Activated CD8-positive, alpha-beta T cell treated with anti-CD3 and anti-CD28 coated beads, Interleukin-2, amount 10 ng/mL, durations not matched to agents 7 days and 5 days (primary cell): ENCODE measurements around the gene SETD3. TPM values are rescaled to one million over a fixed set of nuclear protein-coding genes. Genes with fewer than 3 reads are reported as not detected.

Source experiments
- ATAC-seq: fragments of 150-1000 bp; cut with Tn5 transposase; one replicate; pipeline ENCODE4 v1.10.0; 2021; ENCODE audit warnings: moderate library complexity
- CTCF ChIA-PET: fragments of 350-600 bp; sonication (Branson Sonifier 250); formaldehyde crosslinking; loops from one replicate; lab custom pipeline; 2021; ENCODE audit warnings: antibody characterized with exemption; lab: Charles Lee
- POLR2A ChIA-PET: fragments of 350-600 bp; sonication (Branson Sonifier 250); formaldehyde crosslinking; loops from one replicate; lab custom pipeline; 2021; ENCODE audit warnings: antibody characterized with exemption; lab: Charles Lee
- DNase-seq: peaks from one replicate; pipeline ENCODE4 v3.0.0-alpha.2; 2020
- H3K27ac Mint-ChIP-seq: one replicate; pipeline ENCODE4 v1.8.0; 2021; ENCODE audit warnings: mild to moderate bottlenecking, mixed read lengths
- H3K27me3 Mint-ChIP-seq: one replicate; pipeline ENCODE4 v1.8.0; 2021; ENCODE audit warnings: low read depth, mixed read lengths
- H3K36me3 Mint-ChIP-seq: one replicate; pipeline ENCODE4 v1.8.0; 2021; ENCODE audit warnings: low read depth, mixed read lengths
- H3K4me1 Mint-ChIP-seq: one replicate; pipeline ENCODE4 v1.8.0; 2021; ENCODE audit warnings: low read depth, mixed read lengths
- H3K4me3 Mint-ChIP-seq: one replicate; pipeline ENCODE4 v1.8.0; 2021; ENCODE audit warnings: mild to moderate bottlenecking, mixed read lengths
- H3K9me3 Mint-ChIP-seq: one replicate; pipeline ENCODE4 v1.8.0; 2022; ENCODE audit warnings: mixed read lengths; ENCODE audit not compliant: insufficient read depth
- total RNA-seq, 2 experiments: library from RNA; stranded (reverse); gene quantifications; one replicate each; pipeline ENCODE4 v1.2.3, GENCODE V29; 2021

The SETD3 gene
- total RNA-seq, 2 experiments from 2014 or later = 65.2 to 66.0 TPM

- Mint-ChIP-seq H3K4me1 (peaks cover 24% of the 10 kb centered on the region), H3K27ac (no peak overlapping the region), H3K4me3 (no peak overlapping the region), H3K27me3 (no peaks in the 10 kb centered on the region), H3K36me3 (peaks cover 35% of the 10 kb centered on the region), H3K9me3 (no peaks in the 10 kb centered on the region)
- no peak for DNase-seq
- POLR2A ChIA-PET = no interaction called here
- CTCF ChIA-PET = no interaction called here
- no peak for ATAC-seq
Measured at GRCh38 chr14:99463974-99464373, 16.7 kb downstream of the SETD3 start.

GRCh38 chr14:99462210-99462609, 18.4 kb downstream of the SETD3 start:
- Mint-ChIP-seq H3K9me3 (no peaks in the 10 kb centered on the region), H3K4me1 (peaks cover 7% of the 10 kb centered on the region), H3K36me3 (peaks cover 42% of the 10 kb centered on the region), H3K27ac (no peak overlapping the region), H3K4me3 (no peak overlapping the region), H3K27me3 (no peaks in the 10 kb centered on the region)
- DNase-seq (no peak), ATAC-seq (no peak)
- ChIA-PET POLR2A (no interaction called here), CTCF (interaction anchor here (0.5 kb wide), 1 partner anchor 1953 kb away, joined by 3 read pairs; no protein-coding TSS in a partner anchor)

GRCh38 chr14:99461411-99462085, 19.1 kb downstream of the SETD3 start:
- Mint-ChIP-seq H3K9me3 (no peaks in the 10 kb centered on the region), H3K27me3 (no peaks in the 10 kb centered on the region), H3K4me3 (no peak overlapping the region), H3K4me1 (peaks cover 7% of the 10 kb centered on the region), H3K36me3 (peaks cover 48% of the 10 kb centered on the region), H3K27ac (no peak overlapping the region)
- DNase-seq = no peak
- ChIA-PET POLR2A (no interaction called here), CTCF (interaction anchor here (0.5 kb wide), 1 partner anchor 19 kb away, joined by 3 read pairs; the partner anchor contains the start of genes CCNK and SETD3)
- ATAC-seq = no peak

GRCh38 chr14:99460793-99461192, 19.9 kb downstream of the SETD3 start:
- Mint-ChIP-seq H3K4me1 (peaks cover 7% of the 10 kb centered on the region), H3K9me3 (no peaks in the 10 kb centered on the region), H3K27ac (peak overlapping the region; percentile 22), H3K27me3 (no peaks in the 10 kb centered on the region), H3K4me3 (no peak overlapping the region), H3K36me3 (peaks cover 50% of the 10 kb centered on the region)
- CTCF ChIA-PET = no interaction called here
- POLR2A ChIA-PET = no interaction called here
- ATAC-seq (no peak), DNase-seq (no peak)

- DNase-seq (no peak), ATAC-seq (no peak)
- H3K9me3 Mint-ChIP-seq = no peaks in the 10 kb centered on the region
- ChIA-PET POLR2A (interaction anchor here (0.6 kb wide), 1 partner anchor 32 kb away, joined by 3 read pairs; no protein-coding TSS in a partner anchor), CTCF (no interaction called here)
- peaks cover 53% of the 10 kb centered on the region for H3K36me3 Mint-ChIP-seq
- no peaks in the 10 kb centered on the region for H3K27me3 Mint-ChIP-seq
- H3K4me1 Mint-ChIP-seq = peaks cover 7% of the 10 kb centered on the region
- H3K27ac Mint-ChIP-seq = no peak overlapping the region
- no peak overlapping the region for H3K4me3 Mint-ChIP-seq
Measured at GRCh38 chr14:99459481-99460100, 21.1 kb downstream of the SETD3 start.

GRCh38 chr14:99454246-99454645, 26.4 kb downstream of the SETD3 start:
- DNase-seq = no peak
- Mint-ChIP-seq H3K4me1 (no peaks in the 10 kb centered on the region), H3K9me3 (no peaks in the 10 kb centered on the region), H3K27ac (no peak overlapping the region), H3K36me3 (peaks cover 51% of the 10 kb centered on the region), H3K4me3 (no peak overlapping the region), H3K27me3 (no peaks in the 10 kb centered on the region)
- ChIA-PET POLR2A (no interaction called here), CTCF (interaction anchor here (1.9 kb wide), 1 partner anchor 9 kb away, joined by 4 read pairs; no protein-coding TSS in a partner anchor)
- ATAC-seq = no peak

GRCh38 chr14:99452968-99453367, 27.7 kb downstream of the SETD3 start:
- no peak overlapping the region for H3K4me3 Mint-ChIP-seq
- no peak for ATAC-seq

GRCh38 chr14:99451234-99451633, 29.4 kb downstream of the SETD3 start:
- Mint-ChIP-seq H3K9me3 (no peaks in the 10 kb centered on the region), H3K4me1 (no peaks in the 10 kb centered on the region), H3K36me3 (peaks cover 52% of the 10 kb centered on the region), H3K27me3 (no peaks in the 10 kb centered on the region), H3K27ac (peak overlapping the region; percentile 58), H3K4me3 (no peak overlapping the region)
- DNase-seq (no peak), ATAC-seq (no peak)
- ChIA-PET POLR2A (no interaction called here), CTCF (interaction anchor here (0.9 to 1.1 kb wide), 2 partner anchors 16 to 131 kb away, joined by 3 to 4 read pairs; no protein-coding TSS in a partner anchor)

More at GRCh38 chr14:99452968-99453367, 27.7 kb downstream of the SETD3 start:
- POLR2A ChIA-PET = no interaction called here
- Mint-ChIP-seq H3K27ac (no peak overlapping the region), H3K27me3 (no peaks in the 10 kb centered on the region), H3K9me3 (no peaks in the 10 kb centered on the region), H3K4me1 (no peaks in the 10 kb centered on the region), H3K36me3 (peaks cover 52% of the 10 kb centered on the region)
- CTCF ChIA-PET = interaction anchor here (1.9 kb wide), 1 partner anchor 7 kb away, joined by 4 read pairs; no protein-coding TSS in a partner anchor
- DNase-seq = no peak

GRCh38 chr14:99450266-99450665, 30.4 kb downstream of the SETD3 start:
- CTCF ChIA-PET = interaction anchor here (1.1 kb wide), 1 partner anchor 130 kb away, joined by 4 read pairs; no protein-coding TSS in a partner anchor
- no peaks in the 10 kb centered on the region for H3K4me1 Mint-ChIP-seq
- no peak overlapping the region for H3K4me3 Mint-ChIP-seq
- H3K27ac Mint-ChIP-seq = no peak overlapping the region
- POLR2A ChIA-PET = interaction anchor here (1.3 kb wide), 1 partner anchor 31 kb away, joined by 3 read pairs; the partner anchor contains the start of genes CCNK and SETD3
- DNase-seq = no peak
- no peaks in the 10 kb centered on the region for H3K9me3 Mint-ChIP-seq
- ATAC-seq = no peak
- peaks cover 51% of the 10 kb centered on the region for H3K36me3 Mint-ChIP-seq
- no peaks in the 10 kb centered on the region for H3K27me3 Mint-ChIP-seq

GRCh38 chr14:99447739-99448138, 32.9 kb downstream of the SETD3 start:
- H3K27me3 Mint-ChIP-seq = no peaks in the 10 kb centered on the region
- no peak overlapping the region for H3K27ac Mint-ChIP-seq
- ChIA-PET POLR2A (no interaction called here), CTCF (no interaction called here)
- no peak overlapping the region for H3K4me3 Mint-ChIP-seq
- no peaks in the 10 kb centered on the region for H3K9me3 Mint-ChIP-seq
- peaks cover 50% of the 10 kb centered on the region for H3K36me3 Mint-ChIP-seq
- peaks cover under 1% of the 10 kb centered on the region for H3K4me1 Mint-ChIP-seq
- no peak for ATAC-seq
- no peak for DNase-seq

- H3K27me3 Mint-ChIP-seq = no peaks in the 10 kb centered on the region
- H3K36me3 Mint-ChIP-seq = peaks cover 55% of the 10 kb centered on the region
- no peak overlapping the region for H3K27ac Mint-ChIP-seq
- peaks cover 9% of the 10 kb centered on the region for H3K4me1 Mint-ChIP-seq
- no peak for ATAC-seq
- no peak overlapping the region for H3K4me3 Mint-ChIP-seq
- no peaks in the 10 kb centered on the region for H3K9me3 Mint-ChIP-seq
- ChIA-PET CTCF (interaction anchor here (1.4 to 1.6 kb wide), 2 partner anchors 8 to 30 kb away, joined by 4 read pairs; no protein-coding TSS in a partner anchor), POLR2A (no interaction called here)
- DNase-seq = no peak
Measured at GRCh38 chr14:99445931-99446330, 34.7 kb downstream of the SETD3 start.

- no peak overlapping the region for H3K4me3 Mint-ChIP-seq
Measured at GRCh38 chr14:99441918-99442317, 38.7 kb downstream of the SETD3 start.

More at GRCh38 chr14:99441918-99442317, 38.7 kb downstream of the SETD3 start:
- peaks cover 54% of the 10 kb centered on the region for H3K36me3 Mint-ChIP-seq
- no peak for ATAC-seq
- peak overlapping the region; percentile 13 for H3K27ac Mint-ChIP-seq
- peaks cover 21% of the 10 kb centered on the region for H3K4me1 Mint-ChIP-seq
- CTCF ChIA-PET = no interaction called here
- DNase-seq = no peak
- POLR2A ChIA-PET = no interaction called here
- H3K27me3 Mint-ChIP-seq = no peaks in the 10 kb centered on the region
- H3K9me3 Mint-ChIP-seq = no peaks in the 10 kb centered on the region
